Kidney capillary endothelial cell (primary cell): ENCODE results near the gene CD70.
"Not testable (repeated sequence)": the region's sequence is repeated elsewhere in the genome, so short reads cannot be mapped to it uniquely, and the experiment has no call there.

Experiments used
- DNase-seq: peaks from one replicate; pipeline ENCODE4 v3.0.0-alpha.2; 2018; ENCODE audit warnings: low spot score

CD70 gene

GRCh38 chr19:6590827-6591319 is at the start of gene CD70:
Gene CD70, minus strand, starts transcription at chr19:6591150. Its CDS starts 148 bp downstream, at chr19:6591002.
- no peak for DNase-seq

- not testable (repeated sequence) for DNase-seq
Observed at GRCh38 chr19:6640333-6640732, 49.4 kb upstream of the CD70 start.

- DNase-seq = peak; percentile 56
Observed at GRCh38 chr19:6639439-6639838, 48.5 kb upstream of the CD70 start.

- DNase-seq = not testable (repeated sequence)
Observed at GRCh38 chr19:6633456-6633813, 42.5 kb upstream of the CD70 start.

GRCh38 chr19:6632747-6633455 is 42.0 kb upstream of the CD70 start:
- DNase-seq = peak; percentile 48

- DNase-seq = peak; percentile 67
Observed at GRCh38 chr19:6632002-6632621, 41.2 kb upstream of the CD70 start.

GRCh38 chr19:6626764-6627163 is 35.8 kb upstream of the CD70 start:
- no peak for DNase-seq

- DNase-seq = no peak
Observed at GRCh38 chr19:6617374-6617773, 26.4 kb upstream of the CD70 start.

- no peak for DNase-seq
Observed at GRCh38 chr19:6616011-6616410, 25.1 kb upstream of the CD70 start.

- no peak for DNase-seq
Observed at GRCh38 chr19:6613711-6614110, 22.8 kb upstream of the CD70 start.

GRCh38 chr19:6610934-6611852 is 20.2 kb upstream of the CD70 start:
- peak; percentile 80 for DNase-seq

- DNase-seq = no peak
Observed at GRCh38 chr19:6608940-6609339, 18.0 kb upstream of the CD70 start.

GRCh38 chr19:6608146-6608545 is 17.2 kb upstream of the CD70 start:
- DNase-seq = not testable (repeated sequence)

GRCh38 chr19:6606276-6607070 is 15.5 kb upstream of the CD70 start:
- DNase-seq = not testable (repeated sequence)

GRCh38 chr19:6604906-6605305 is 14.0 kb upstream of the CD70 start:
- DNase-seq = no peak

GRCh38 chr19:6602729-6603114 is 11.8 kb upstream of the CD70 start:
- DNase-seq = no peak

- not testable (repeated sequence) for DNase-seq
Observed at GRCh38 chr19:6601537-6602052, 10.6 kb upstream of the CD70 start.

GRCh38 chr19:6600951-6601536 is 10.1 kb upstream of the CD70 start:
- not testable (repeated sequence) for DNase-seq

- no peak for DNase-seq
Observed at GRCh38 chr19:6599866-6600454, 9.0 kb upstream of the CD70 start.

- not testable (repeated sequence) for DNase-seq
Observed at GRCh38 chr19:6598254-6598892, 7.4 kb upstream of the CD70 start.
